GM19455 (cell line): ENCODE results near the gene CROCC2.

Experiments used
- ATAC-seq: cut with Tn5 transposase; IDR thresholded peaks from one replicate; pipeline ENCODE4 v1.9.1; 2021; ENCODE audit not compliant: unreplicated experiment

CROCC2 gene

GRCh38 chr2:240906141-240906910 is at the start of gene CROCC2:
Gene CROCC2, plus strand, starts transcription at chr2:240906336. Its CDS starts 178 bp downstream, at chr2:240906514.
- ATAC-seq: no peak

DNA sequence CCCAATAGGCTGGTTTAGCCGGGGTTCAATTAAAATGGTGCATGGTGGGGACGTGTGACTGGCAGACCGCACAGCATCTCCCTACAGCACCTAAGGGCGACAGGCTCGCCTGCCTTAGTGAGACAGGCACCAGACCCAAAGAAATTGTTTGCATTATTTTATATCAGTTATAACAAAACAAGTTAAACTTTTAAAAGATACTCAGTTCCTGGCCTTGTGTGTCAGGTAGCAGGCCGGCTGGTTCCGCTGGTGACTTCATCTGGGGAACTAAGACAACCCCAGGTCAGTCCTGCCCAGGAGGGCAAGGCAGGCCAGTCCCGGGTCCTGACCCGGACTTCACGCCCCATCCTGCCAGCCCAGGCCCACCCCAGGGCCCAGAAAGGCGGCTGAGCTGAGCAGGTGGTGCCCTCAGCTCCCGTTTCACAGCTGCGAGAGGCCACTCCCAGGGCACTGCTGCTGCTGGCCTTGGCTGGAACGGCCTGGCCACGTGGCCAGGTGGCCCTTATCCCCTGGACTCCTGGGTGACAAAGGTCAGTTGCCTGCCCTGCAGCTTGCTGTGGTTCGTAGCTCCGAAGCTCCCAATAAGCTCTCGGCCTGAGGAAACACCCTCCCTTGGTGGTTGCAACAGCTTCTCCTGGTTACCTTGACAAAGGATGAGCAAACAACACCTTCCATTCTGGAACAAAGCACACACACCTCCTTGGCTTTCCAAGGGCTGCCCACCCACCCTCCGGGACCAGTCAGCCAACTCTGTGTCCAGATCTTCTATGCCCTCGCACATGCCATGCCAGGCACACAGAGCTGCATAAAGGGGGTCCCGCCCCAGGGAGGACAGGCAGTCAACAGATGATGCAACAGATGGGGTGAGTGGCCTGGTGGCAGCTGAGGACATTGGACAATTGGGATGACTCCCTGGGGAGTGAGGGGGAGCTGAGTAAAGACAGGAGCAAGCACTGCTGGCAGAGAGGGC is 48.8 kb upstream of the CROCC2 start:
- ATAC-seq: no peak

DNA sequence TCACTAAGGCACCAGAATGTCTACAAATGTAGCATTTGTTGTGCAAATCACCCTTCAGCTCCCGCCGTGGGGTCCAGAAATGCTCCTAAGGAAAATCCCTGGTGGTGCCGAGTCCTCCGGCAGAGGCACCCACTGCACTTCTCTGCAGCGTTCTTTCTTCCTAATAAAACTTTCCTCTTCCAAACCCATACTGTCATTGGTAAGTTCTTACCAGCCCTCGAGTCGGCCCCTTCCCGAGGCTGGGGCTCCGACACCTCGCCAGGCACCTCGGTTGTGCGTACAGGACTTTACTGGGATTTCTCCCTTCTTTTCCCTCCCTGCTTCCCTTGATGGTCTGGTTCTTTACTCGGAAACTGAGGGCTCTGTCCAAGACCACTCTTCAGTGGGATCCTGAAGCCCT is 47.8 kb upstream of the CROCC2 start:
- ATAC-seq: no peak

DNA sequence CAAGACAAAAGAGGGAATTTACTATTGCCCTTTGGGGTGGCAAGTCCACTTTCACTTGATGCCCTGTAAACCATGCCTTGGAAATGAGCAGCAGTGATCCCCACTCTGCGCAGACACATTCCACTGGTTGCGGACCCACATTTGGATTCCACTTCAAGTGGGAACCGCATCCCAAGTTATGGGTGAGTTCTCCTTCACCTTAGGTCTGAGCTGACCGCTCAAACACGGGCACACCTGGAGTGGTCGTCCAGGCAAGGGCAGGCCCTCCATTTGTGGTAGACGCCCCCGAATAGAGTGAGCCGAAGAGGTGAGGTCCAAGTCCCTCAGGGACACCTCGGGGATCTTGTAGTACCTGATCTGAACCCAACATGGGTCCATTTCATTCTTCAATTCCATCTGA is 47.3 kb upstream of the CROCC2 start:
- no peak for ATAC-seq

DNA sequence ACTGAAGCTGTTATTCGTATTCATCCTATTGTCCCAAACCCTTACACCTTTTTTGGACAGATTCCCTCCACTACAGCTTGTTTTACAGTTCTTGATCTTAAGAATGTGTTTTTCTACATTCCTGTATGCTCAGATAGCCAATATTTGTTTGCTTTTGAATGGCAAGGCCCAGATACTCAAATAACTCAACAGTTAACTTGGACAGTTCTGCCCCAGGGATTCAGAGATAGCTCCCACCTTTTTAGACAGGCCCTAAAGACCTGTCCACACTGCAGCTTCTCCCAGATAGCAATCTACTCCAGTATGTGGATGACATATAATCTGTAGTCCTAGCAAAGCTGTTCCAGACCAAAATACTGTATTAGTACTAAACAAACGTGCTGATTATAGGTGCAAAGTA is 44.6 kb upstream of the CROCC2 start:
- ATAC-seq: no peak

GRCh38 chr2:240864475-240864874 is 41.7 kb upstream of the CROCC2 start:
- no peak for ATAC-seq

DNA sequence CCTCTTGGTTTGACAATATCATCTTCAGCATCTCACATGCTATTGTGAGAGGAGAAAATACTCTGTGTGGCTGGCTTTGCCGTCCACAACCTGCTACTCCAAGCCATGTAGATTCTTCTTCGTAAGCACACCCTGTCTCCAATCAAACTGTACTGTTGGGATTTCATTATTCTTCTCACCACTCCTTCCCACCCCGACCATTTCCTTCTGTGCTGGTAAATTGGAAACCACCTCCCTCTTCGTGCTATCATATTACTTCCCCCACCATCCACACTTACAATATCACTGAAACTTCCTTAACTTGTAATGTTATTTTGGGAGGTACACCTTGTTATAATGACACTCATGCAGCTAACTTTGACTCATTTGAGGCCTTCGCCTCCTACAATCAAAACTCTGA is 40.7 kb upstream of the CROCC2 start:
- no peak for ATAC-seq

GRCh38 chr2:240868286-240869108 is 37.6 kb upstream of the CROCC2 start, which contains the start of gene AGXT:
Gene AGXT, plus strand, starts transcription at chr2:240868824. Its CDS starts 42 bp downstream, at chr2:240868866.
- no peak for ATAC-seq

- no peak for ATAC-seq
Observed at GRCh38 chr2:240869109-240869955, 36.8 kb upstream of the CROCC2 start.

GRCh38 chr2:240869956-240870875 is 35.9 kb upstream of the CROCC2 start:
- ATAC-seq: no peak

- ATAC-seq: no peak
Observed at GRCh38 chr2:240871071-240871958, 34.8 kb upstream of the CROCC2 start.

DNA sequence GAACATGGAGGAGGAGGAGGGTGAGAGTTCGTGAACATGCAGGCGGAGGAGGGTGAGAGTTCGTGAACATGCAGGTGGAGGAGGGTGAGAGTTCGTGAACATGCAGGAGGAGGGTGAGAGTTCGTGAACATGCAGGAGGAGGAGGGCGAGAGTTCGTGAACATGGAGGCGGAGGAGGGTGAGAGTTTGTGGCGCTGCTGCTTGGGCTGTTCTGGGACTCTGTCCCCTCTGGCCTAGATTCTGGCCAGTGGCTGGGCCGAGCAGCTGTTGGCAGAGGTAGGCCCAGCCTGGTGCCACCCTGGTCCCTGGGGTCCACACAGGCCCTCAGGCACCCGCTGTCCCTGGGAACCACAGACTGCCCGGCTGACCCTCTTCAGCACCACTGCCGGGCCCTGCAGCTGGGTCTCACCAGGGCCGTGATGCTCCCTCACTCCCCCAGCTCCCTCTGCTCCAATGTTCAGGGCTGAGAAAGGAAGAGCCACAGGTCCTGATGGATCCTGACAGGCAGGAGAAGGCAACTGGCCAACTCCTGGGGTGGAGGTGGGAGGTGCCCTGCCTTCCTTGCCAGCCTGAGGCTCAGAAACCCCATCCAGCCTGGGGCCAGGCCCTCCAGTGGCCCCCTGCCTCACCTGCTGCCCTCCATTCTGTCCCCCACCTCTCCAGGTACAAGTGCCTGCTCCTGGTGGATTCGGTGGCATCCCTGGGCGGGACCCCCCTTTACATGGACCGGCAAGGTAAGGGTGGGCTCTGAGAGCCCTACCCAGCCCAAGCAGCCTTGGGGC is 33.6 kb upstream of the CROCC2 start:
- no peak for ATAC-seq

DNA sequence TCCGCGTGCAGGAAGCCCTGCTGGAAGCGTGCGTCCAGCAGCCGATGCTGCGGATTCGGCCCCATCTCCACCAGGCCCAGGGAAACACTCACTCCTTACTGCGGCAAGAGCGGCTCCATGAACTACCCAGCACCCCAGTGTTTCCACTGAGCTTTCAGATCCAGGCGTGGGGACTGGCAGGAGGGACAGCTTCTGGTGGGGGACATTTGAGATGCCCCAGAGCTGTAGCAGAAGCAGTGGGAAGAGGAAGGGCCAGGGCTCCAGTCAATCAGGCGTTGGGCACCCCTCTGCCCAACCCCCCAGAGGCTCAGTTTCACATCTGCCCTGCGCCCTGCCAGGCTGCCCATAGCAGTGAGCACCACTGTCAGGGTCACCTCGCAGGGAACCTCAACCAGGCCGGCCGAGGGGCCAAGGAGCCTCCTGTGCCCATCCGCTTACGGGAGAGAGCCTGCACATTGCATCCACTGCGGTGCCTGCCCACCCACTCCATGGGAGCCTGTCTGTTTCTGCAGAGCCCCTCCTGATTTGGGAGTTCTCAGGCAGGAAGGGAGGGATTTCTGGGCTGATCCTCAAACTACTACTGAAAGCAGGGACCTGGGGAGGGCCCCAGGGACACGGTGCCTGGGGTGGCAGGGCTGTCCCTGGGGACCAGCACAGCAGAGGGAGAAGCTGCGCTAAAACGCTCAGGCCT is 32.9 kb upstream of the CROCC2 start:
- no peak for ATAC-seq

DNA sequence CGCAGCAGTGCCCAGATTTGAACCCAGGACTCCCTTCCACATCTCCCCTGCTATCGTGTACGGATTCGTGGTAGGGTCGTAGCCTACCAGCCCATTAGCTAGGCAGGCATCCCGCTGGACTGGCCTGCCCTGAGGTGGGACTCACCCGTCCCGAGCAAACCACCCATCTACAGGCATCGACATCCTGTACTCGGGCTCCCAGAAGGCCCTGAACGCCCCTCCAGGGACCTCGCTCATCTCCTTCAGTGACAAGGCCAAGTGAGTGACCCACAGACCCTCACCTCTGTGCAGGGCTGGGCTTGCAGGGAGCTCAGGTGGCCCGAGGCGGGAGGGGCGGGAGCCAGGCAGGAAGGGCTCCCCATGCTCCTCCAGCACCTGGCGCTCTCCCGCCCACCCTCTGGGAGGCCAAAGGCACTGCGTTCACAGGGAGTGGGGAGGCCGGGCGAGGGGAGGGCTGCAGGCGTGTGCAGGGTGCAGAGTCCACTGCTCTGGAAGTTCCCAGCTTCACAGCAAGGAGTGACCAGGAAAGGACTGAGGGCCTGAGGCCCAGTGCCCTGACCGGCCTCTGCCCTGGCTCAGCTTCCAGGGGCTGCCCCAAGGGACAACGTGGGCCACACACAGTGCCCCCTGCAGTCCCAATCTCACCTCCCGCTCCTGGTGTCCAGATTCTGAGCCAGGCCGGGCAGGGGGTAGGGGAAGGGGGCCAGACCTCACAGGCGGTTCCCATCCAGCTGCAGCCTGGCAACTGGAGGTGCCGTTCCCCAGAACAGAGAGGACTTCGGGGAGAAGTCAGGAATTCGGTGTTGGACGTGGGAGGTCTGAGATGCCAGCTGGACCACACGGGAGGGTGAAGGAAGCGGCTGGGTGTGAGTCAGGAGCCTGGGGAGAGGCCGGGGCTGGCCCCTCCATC is 32.1 kb upstream of the CROCC2 start:
- no peak for ATAC-seq

DNA sequence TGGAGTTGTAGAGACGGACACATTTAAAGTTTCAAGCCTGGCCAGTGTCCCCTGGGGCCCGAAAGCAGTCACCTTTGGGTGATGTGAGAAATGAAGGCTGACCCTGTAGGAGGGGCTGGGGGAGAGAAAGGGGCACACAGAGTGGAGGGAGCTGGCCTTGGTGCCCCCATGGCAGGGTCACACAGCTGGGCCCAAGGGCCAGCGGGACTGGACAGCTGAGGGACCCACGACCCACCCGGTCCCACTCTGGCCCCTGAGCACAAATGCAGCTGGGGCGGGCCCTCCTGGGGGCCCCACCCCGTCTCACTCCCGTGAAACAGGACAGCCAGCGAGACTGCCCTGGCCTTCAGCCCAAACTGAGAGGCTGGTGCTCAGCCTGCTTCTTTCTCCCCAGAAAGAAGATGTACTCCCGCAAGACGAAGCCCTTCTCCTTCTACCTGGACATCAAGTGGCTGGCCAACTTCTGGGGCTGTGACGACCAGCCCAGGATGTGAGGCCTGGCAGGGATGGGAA is 31.4 kb upstream of the CROCC2 start:
- ATAC-seq: no peak
